ENCODE data around the gene GGN. TPM values are rescaled to one million over a fixed set of nuclear protein-coding genes. Genes with fewer than 3 reads are reported as not detected.

The GGN gene
- total and polyA plus RNA-seq, 2 experiments from 2014 or later, result 1.8 to 2.0 TPM

DNA sequence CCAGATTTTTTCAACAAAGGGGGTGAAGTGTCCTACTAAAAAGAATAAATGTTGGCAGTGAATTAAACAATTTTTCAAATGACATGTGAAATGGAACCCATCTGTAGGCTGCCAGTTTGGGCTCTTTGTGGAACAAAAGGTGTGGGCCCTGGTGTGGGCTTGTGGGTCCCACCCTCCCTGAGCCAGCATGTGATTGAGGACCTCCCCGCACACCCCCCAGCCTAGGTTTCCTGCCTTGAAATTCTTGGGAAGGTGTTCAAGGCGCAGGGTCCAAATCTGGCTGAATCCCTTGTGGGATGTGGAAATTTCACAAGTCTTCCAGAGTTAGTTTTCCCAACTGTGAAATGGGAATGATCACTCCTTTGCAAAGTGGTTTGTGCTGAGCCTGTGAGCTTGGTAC is 4.1 kb downstream of the GGN start:
- 96 to 100% methylated on average over 2 of the region's 2 CpGs for WGBS, 2 experiments (ENCODE audit: low coverage in 1 of 2, low lambda C conversion rate in 2 of 2, missing lambda C conversion rate in 2 of 2)
- TF ChIP-seq EZH2 (IDR thresholded peaks at IDR 0.05; ENCODE audit: insufficient read depth, poor library complexity, severe bottlenecking), result no peak

GRCh38 chr19:38383184-38383583 is 4.7 kb downstream of the GGN start:
- H3K9me2 ChIP-seq (ENCODE audit: insufficient read depth), result no peaks in the 10 kb centered on the region
- peaks cover 36% of the 10 kb centered on the region; the same call in 1 of the 2 replicates for H3K36me3 ChIP-seq (ENCODE audit: low read depth)
- no peak overlapping the region for H3K9ac ChIP-seq
- H2AFZ ChIP-seq, result no peak overlapping the region
- no peak for DNase-seq
- in situ Hi-C loops (cut with MboI), result no loop called here
- H3K4me3 ChIP-seq, result no peak overlapping the region
- H3K79me2 ChIP-seq (ENCODE audit: insufficient read depth), result peaks cover 25% of the 10 kb centered on the region
- H3F3A ChIP-seq (ENCODE audit: insufficient read depth), result no peaks in the 10 kb centered on the region
- WGBS, 2 experiments (ENCODE audit: low coverage in 1 of 2, low lambda C conversion rate in 2 of 2, missing lambda C conversion rate in 2 of 2), result 88 to 95% methylated on average over 9 to 10 of the region's 10 CpGs
- no peaks in the 10 kb centered on the region for H4K20me1 ChIP-seq (ENCODE audit: insufficient read depth)
- TF ChIP-seq EZH2phosphoT487 (IDR thresholded peaks at IDR 0.05; ENCODE audit: insufficient read depth, low read depth), result no peak
- TF ChIP-seq EZH2 (IDR thresholded peaks at IDR 0.05; ENCODE audit: insufficient read depth, poor library complexity, severe bottlenecking), result no peak
- no peak overlapping the region for H3K4me2 ChIP-seq (ENCODE audit: unreplicated experiment)
- no peak overlapping the region for H3K27ac ChIP-seq
- 0 out of 2 replicates have a peak, but pooled peaks cover 5% of the 10 kb centered on the region for H3K4me1 ChIP-seq (ENCODE audit: insufficient read depth)
- H3K9me3 ChIP-seq (ENCODE audit: low read depth), result no peaks in the 10 kb centered on the region
- no peaks in the 10 kb centered on the region for H3K27me3 ChIP-seq (replicated peaks; ENCODE audit: insufficient read depth)

More for the DNA sequence above, 4.1 kb downstream of the GGN start:
- H3K27me3 ChIP-seq (replicated peaks; ENCODE audit: insufficient read depth), result no peaks in the 10 kb centered on the region
- in situ Hi-C loops (cut with MboI), result no loop called here
- 0 out of 2 replicates have a peak, but pooled peaks cover 3% of the 10 kb centered on the region for H3K4me1 ChIP-seq (ENCODE audit: insufficient read depth)
- H3K9ac ChIP-seq, result no peak overlapping the region
- H3K4me2 ChIP-seq (ENCODE audit: unreplicated experiment), result no peak overlapping the region
- peaks cover 36% of the 10 kb centered on the region; the same call in 1 of the 2 replicates for H3K36me3 ChIP-seq (ENCODE audit: low read depth)
- H2AFZ ChIP-seq, result no peak overlapping the region
- DNase-seq, result no peak
- no peaks in the 10 kb centered on the region for H3F3A ChIP-seq (ENCODE audit: insufficient read depth)
- no peaks in the 10 kb centered on the region for H3K9me2 ChIP-seq (ENCODE audit: insufficient read depth)
- H3K27ac ChIP-seq, result no peak overlapping the region
- H3K4me3 ChIP-seq, result no peak overlapping the region
- H3K79me2 ChIP-seq (ENCODE audit: insufficient read depth), result peaks cover 19% of the 10 kb centered on the region
- no peaks in the 10 kb centered on the region for H3K9me3 ChIP-seq (ENCODE audit: low read depth)
- no peaks in the 10 kb centered on the region for H4K20me1 ChIP-seq (ENCODE audit: insufficient read depth)

DNA sequence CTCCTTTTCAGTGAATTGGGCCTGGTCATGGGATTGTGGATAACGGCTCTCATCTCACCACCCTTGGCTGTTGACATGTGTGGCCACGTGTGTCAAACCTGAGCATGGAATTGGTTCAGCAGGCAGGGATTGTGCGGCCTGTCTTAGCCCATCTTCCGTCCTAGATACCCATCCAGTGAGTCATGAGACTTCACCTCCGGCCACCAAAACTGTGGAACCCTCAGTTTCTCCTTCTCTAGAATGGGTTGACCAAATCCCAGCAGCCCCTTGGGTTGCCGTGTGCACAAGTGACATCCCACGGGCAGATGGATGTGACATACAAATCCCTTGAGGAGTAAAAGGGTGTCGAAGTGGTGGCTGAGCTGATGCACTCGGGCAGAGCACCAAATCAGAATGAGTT is 6.7 kb downstream of the GGN start:
- Histone ChIP-seq H3K4me3 (no peak overlapping the region), H3K27me3 (replicated peaks; ENCODE audit: insufficient read depth) (no peaks in the 10 kb centered on the region), H4K20me1 (ENCODE audit: insufficient read depth) (no peaks in the 10 kb centered on the region; the same call in 1 of the 2 replicates), H3K4me1 (ENCODE audit: insufficient read depth) (peaks cover 12% of the 10 kb centered on the region), H3K4me2 (ENCODE audit: unreplicated experiment) (no peak overlapping the region), H3K9ac (no peak overlapping the region), H3F3A (ENCODE audit: insufficient read depth) (no peaks in the 10 kb centered on the region), H3K9me2 (ENCODE audit: insufficient read depth) (no peaks in the 10 kb centered on the region), H2AFZ (no peak overlapping the region), H3K27ac (no peak overlapping the region), H3K36me3 (ENCODE audit: low read depth) (peaks cover 40% of the 10 kb centered on the region; the same call in 1 of the 2 replicates), H3K9me3 (ENCODE audit: low read depth) (no peaks in the 10 kb centered on the region), H3K79me2 (ENCODE audit: insufficient read depth) (peaks cover 45% of the 10 kb centered on the region)
- DNase-seq, result no peak
- no peak for TF ChIP-seq EZH2 (IDR thresholded peaks at IDR 0.05; ENCODE audit: insufficient read depth, poor library complexity, severe bottlenecking)
- no peak for TF ChIP-seq EZH2phosphoT487 (IDR thresholded peaks at IDR 0.05; ENCODE audit: insufficient read depth, low read depth)
- 91 to 93% methylated on average over 9 of the region's 9 CpGs for WGBS, 2 experiments (ENCODE audit: low coverage in 1 of 2, low lambda C conversion rate in 2 of 2, missing lambda C conversion rate in 2 of 2)
- in situ Hi-C loops (cut with MboI), result no loop called here

DNA sequence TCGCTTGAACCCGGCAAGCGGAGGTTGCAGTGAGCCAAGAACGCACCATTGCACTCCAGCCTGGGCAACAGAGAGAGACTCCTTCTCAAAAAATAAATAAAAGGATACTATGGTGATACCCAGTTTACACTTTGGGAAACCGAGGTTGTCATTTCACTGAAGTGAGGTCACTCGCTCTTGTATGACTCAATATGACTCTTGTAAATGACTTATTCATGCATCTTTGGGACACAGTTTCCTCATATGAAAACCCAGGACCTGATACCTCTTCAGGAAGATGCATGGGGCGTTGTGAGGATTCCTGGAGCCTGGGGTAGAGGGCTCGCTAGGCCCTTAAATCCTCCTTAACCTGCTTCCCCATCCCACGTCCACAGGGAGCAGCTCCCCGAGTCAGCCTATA is 9.0 kb downstream of the GGN start:
- Histone ChIP-seq H2AFZ (no peak overlapping the region), H3K9me2 (ENCODE audit: insufficient read depth) (no peaks in the 10 kb centered on the region), H3K9me3 (ENCODE audit: low read depth) (no peaks in the 10 kb centered on the region), H3K36me3 (ENCODE audit: low read depth) (peaks cover 40% of the 10 kb centered on the region; the same call in 1 of the 2 replicates), H3F3A (ENCODE audit: insufficient read depth) (no peaks in the 10 kb centered on the region), H3K4me3 (no peak overlapping the region), H3K4me1 (ENCODE audit: insufficient read depth) (peaks cover 18% of the 10 kb centered on the region), H4K20me1 (ENCODE audit: insufficient read depth) (no peaks in the 10 kb centered on the region; the same call in 1 of the 2 replicates), H3K27ac (no peak overlapping the region), H3K4me2 (ENCODE audit: unreplicated experiment) (no peak overlapping the region), H3K9ac (no peak overlapping the region), H3K27me3 (replicated peaks; ENCODE audit: insufficient read depth) (no peaks in the 10 kb centered on the region), H3K79me2 (ENCODE audit: insufficient read depth) (peaks cover 59% of the 10 kb centered on the region)
- peak; percentile 58 for DNase-seq
- TF ChIP-seq EZH2phosphoT487 (IDR thresholded peaks at IDR 0.05; ENCODE audit: insufficient read depth, low read depth), result no peak
- TF ChIP-seq EZH2 (IDR thresholded peaks at IDR 0.05; ENCODE audit: insufficient read depth, poor library complexity, severe bottlenecking), result no peak
- in situ Hi-C loops (cut with MboI), result no loop called here
- WGBS, 2 experiments (ENCODE audit: low coverage in 1 of 2, low lambda C conversion rate in 2 of 2, missing lambda C conversion rate in 2 of 2), result 78% methylated on average over 10 of the region's 10 CpGs

GRCh38 chr19:38377052-38377451 is 10.8 kb downstream of the GGN start:
- in situ Hi-C loops (cut with MboI), result no loop called here
- peaks cover 59% of the 10 kb centered on the region for H3K79me2 ChIP-seq (ENCODE audit: insufficient read depth)
- no peaks in the 10 kb centered on the region for H3K9me2 ChIP-seq (ENCODE audit: insufficient read depth)
- TF ChIP-seq EZH2 (IDR thresholded peaks at IDR 0.05; ENCODE audit: insufficient read depth, poor library complexity, severe bottlenecking), result no peak
- 95 to 98% methylated on average over 4 of the region's 4 CpGs for WGBS, 2 experiments (ENCODE audit: low coverage in 1 of 2, low lambda C conversion rate in 2 of 2, missing lambda C conversion rate in 2 of 2)
- no peak overlapping the region for H3K27ac ChIP-seq
- DNase-seq, result no peak
- H2AFZ ChIP-seq, result no peak overlapping the region
- peaks cover 31% of the 10 kb centered on the region; the same call in 1 of the 2 replicates for H3K36me3 ChIP-seq (ENCODE audit: low read depth)
- no peak overlapping the region for H3K4me3 ChIP-seq
- peaks cover 18% of the 10 kb centered on the region for H3K4me1 ChIP-seq (ENCODE audit: insufficient read depth)
- no peak overlapping the region for H3K9ac ChIP-seq
- no peak overlapping the region for H3K4me2 ChIP-seq (ENCODE audit: unreplicated experiment)
- no peaks in the 10 kb centered on the region for H3F3A ChIP-seq (ENCODE audit: insufficient read depth)
- no peaks in the 10 kb centered on the region; the same call in 1 of the 2 replicates for H4K20me1 ChIP-seq (ENCODE audit: insufficient read depth)
- H3K27me3 ChIP-seq (replicated peaks; ENCODE audit: insufficient read depth), result no peaks in the 10 kb centered on the region
- no peaks in the 10 kb centered on the region for H3K9me3 ChIP-seq (ENCODE audit: low read depth)
